Right lobe of liver (tissue), 6 donors: ENCODE results near the gene ASB18. TPM values are rescaled to one million over a fixed set of nuclear protein-coding genes. Genes with fewer than 3 reads are reported as not detected.

Experiments
- ATAC-seq, 4 donors: fragments of 200-7000 bp; cut with Tn5 transposase; one replicate each; pipeline ENCODE4 v1.9.1; 2020; ENCODE audit warnings: mild to moderate bottlenecking in 4 of 4, moderate library complexity in 4 of 4
- DNase-seq, 3 donors: peaks; one replicate each; pipeline ENCODE4 v3.0.0-alpha.2; 2020
- H3K27ac ChIP-seq, 3 donors: fragments of 200-600 bp; one replicate each; pipeline ENCODE4 v1.8.0; 2022
- H3K27me3 ChIP-seq, 2 donors: fragments of 200-600 bp; one replicate each; pipeline ENCODE4 v1.8.0; 2022
- H3K36me3 ChIP-seq, 4 donors: fragments of 200-600 bp; sonication (generic) in 1 of 4; one replicate each; pipeline versions ENCODE4 v1.5.1 to v1.8.0; 2017 to 2022; ENCODE audit warnings: control low read depth in 1 of 4
- H3K4me1 ChIP-seq, 4 donors: fragments of 200-600 bp; sonication (generic) in 1 of 4; one replicate each; pipeline versions ENCODE4 v1.5.1 to v1.8.0; 2017 to 2022; ENCODE audit warnings: control low read depth in 1 of 4
- H3K4me3 ChIP-seq, 3 donors: fragments of 200-600 bp; one replicate each; pipeline ENCODE4 v1.8.0; 2022
- H3K9me3 ChIP-seq, 4 donors: fragments of 200-600 bp; sonication (generic) in 1 of 4; one replicate each; pipeline versions ENCODE4 v1.5.1 to v1.8.0; 2017 to 2022; ENCODE audit warnings: control low read depth in 1 of 4
- CTCF ChIP-seq, 4 donors: fragments of 200-600 bp in 3 of 4; fragments of 450-650 bp in 1 of 4; IDR thresholded peaks; one replicate each; pipeline versions ENCODE4 v1.5.1 to v1.8.0; 2016 to 2022; ENCODE audit warnings: antibody characterized with exemption in 4 of 4, mild to moderate bottlenecking in 2 of 4
- POLR2A ChIP-seq: fragments of 450-650 bp; IDR thresholded peaks from one replicate; pipeline ENCODE4 v1.6.1; 2017; ENCODE audit warnings: antibody characterized with exemption, mild to moderate bottlenecking
- WGBS: methylation state at CpG from one replicate; pipeline ENCODE4 v1.1.6; 2018; ENCODE audit warnings: low coverage, low lambda C conversion rate; ENCODE audit not compliant: insufficient coverage; ENCODE audit errors: missing lambda C conversion rate; 5-methylcytosine and 5-hydroxymethylcytosine counted together
- intact Hi-C, 2 donors: fragments of 100-400 bp; cut with DNase I; formaldehyde crosslinking; loops; one replicate each; pipeline versions ENCODE4 v1.11.2 to v1.14.1; 2022
- total RNA-seq, 6 experiments: library from RNA; depleted of rRNA in 2 of 6; stranded (reverse); fragments of >200 nt in 2 of 6; fragmentation: NEBNext Ultra II Directional in 3 of 6; extraction: Animal tissue kit (Norgen Biotek cat#: 25700) in 3 of 6; gene quantifications; one replicate each; pipeline versions ENCODE4 v1.1.0 to v1.2.4, GENCODE V29; 2016 to 2023
- donor health status: DM: no; HTN: yes; CAD: no.
- donor health status: DM: no; HTN: no; CAD: no.
- donor health status: DM: no; HTN: no; CAD: no.
- donor health status: DM: no; HTN: yes; CAD: no.
- donor health status: DM: no; HTN: yes; CAD: no.

The ASB18 gene
- total RNA-seq, 6 experiments from 2014 or later, result not detected

GRCh38 chr2:236161531-236161930, 102.7 kb downstream of the ASB18 start:
- Histone ChIP-seq H3K27me3 (peaks cover 14 to 19% of the 10 kb centered on the region in 2 donors), H3K4me1 (peaks cover 0 to 18% (median 0%) of the 10 kb centered on the region in 4 donors), H3K36me3 (no peaks in the 10 kb centered on the region), H3K9me3 (no peaks in the 10 kb centered on the region), H3K27ac (no peak overlapping the region), H3K4me3 (no peak overlapping the region)
- ATAC-seq, result no peak
- no peak for DNase-seq
- TF ChIP-seq POLR2A, result no peak
- TF ChIP-seq CTCF (IDR thresholded peaks at IDR 0.05), result no peak
- WGBS, result 67% methylated on average over 3 of the region's 12 CpGs
- intact Hi-C loops, result no loop called here

- no peaks in the 10 kb centered on the region for H3K9me3 ChIP-seq
- no peaks in the 10 kb centered on the region for H3K36me3 ChIP-seq
- intact Hi-C loops, result no loop called here
- no peak overlapping the region for H3K4me3 ChIP-seq
- WGBS, result 23% methylated on average over 5 of the region's 15 CpGs
- DNase-seq, result no peak
- ATAC-seq, result no peak
- peaks cover 0 to 18% (median 0%) of the 10 kb centered on the region in 4 donors for H3K4me1 ChIP-seq
- no peak for TF ChIP-seq CTCF (IDR thresholded peaks at IDR 0.05)
- TF ChIP-seq POLR2A, result no peak
- H3K27ac ChIP-seq, result no peak overlapping the region
- H3K27me3 ChIP-seq, result peaks cover 13 to 15% of the 10 kb centered on the region in 2 donors
Measured at GRCh38 chr2:236161082-236161462, 103.1 kb downstream of the ASB18 start.

- ATAC-seq, result no peak
- 15% methylated on average over 8 of the region's 22 CpGs for WGBS
- Histone ChIP-seq H3K4me3 (no peak overlapping the region), H3K9me3 (no peaks in the 10 kb centered on the region), H3K4me1 (peaks cover 0 to 18% (median 0%) of the 10 kb centered on the region in 4 donors), H3K27me3 (peaks cover 8 to 9% of the 10 kb centered on the region in 2 donors), H3K36me3 (no peaks in the 10 kb centered on the region), H3K27ac (no peak overlapping the region)
- DNase-seq, result no peak
- no peak for TF ChIP-seq CTCF (IDR thresholded peaks at IDR 0.05)
- TF ChIP-seq POLR2A, result no peak
- intact Hi-C loops, result no loop called here
Measured at GRCh38 chr2:236160366-236161081, 103.7 kb downstream of the ASB18 start.

- TF ChIP-seq POLR2A, result no peak
- TF ChIP-seq CTCF (IDR thresholded peaks at IDR 0.05), result no peak
- Histone ChIP-seq H3K36me3 (no peaks in the 10 kb centered on the region), H3K27ac (no peak overlapping the region), H3K9me3 (no peaks in the 10 kb centered on the region), H3K4me1 (peaks cover 0 to 16% (median 0%) of the 10 kb centered on the region in 4 donors), H3K27me3 (peaks cover 5 to 8% of the 10 kb centered on the region in 2 donors), H3K4me3 (no peak overlapping the region)
- DNase-seq (no peak), ATAC-seq (no peak)
- no CpG with 5 or more reads among the region's 33 CpGs for WGBS
- intact Hi-C loops, result no loop called here
Measured at GRCh38 chr2:236159778-236160170, 104.4 kb downstream of the ASB18 start.
